NCI-H1694 treated with DMSO at 0.1 percent for 48 hours (cell line): ENCODE results near the gene CTDP1.

Experiments used
- DNase-seq: peaks from one replicate; lab custom pipeline; 2025; lab: John Stamatoyannopoulos, UW

The CTDP1 gene

DNA sequence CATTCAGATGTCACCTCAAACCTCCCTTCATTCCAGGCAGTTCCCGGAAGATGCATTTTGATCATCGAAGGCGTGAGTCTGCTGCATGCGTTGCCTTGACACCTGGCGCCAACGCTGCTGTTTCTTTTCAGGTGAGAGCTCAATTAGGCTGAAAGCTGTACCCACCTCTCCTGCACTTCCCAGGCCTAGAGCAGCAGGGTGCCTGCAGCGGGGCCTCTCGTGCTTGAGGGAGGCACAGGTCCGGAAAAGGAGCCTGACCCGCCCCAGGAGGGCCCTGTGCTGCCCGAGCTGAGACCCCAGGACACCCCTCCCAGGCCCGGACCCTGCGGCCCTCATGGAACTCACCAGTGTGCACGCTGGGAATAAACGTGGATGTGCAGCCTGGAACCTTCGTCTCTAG, 86.7 kb downstream of the CTDP1 start:
- no peak for DNase-seq

DNA sequence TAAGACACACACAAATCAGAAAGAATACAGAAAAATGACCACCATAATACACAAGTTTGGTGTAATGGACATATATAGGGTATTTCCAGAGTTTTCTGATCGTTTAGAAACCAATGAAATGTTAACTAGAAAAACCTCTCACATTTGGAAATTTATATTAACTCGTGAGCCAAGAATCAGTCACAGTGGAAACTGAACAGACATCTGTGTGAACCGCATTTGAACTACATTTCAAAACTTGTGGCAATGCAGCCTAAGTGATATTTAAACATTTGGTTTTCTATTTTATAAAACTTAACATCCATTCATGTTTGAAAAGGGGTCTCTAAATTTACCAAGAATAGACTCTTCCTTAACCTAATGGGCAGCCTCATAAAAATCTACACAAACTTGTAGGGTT, 89.1 kb downstream of the CTDP1 start:
- DNase-seq = no peak

DNA sequence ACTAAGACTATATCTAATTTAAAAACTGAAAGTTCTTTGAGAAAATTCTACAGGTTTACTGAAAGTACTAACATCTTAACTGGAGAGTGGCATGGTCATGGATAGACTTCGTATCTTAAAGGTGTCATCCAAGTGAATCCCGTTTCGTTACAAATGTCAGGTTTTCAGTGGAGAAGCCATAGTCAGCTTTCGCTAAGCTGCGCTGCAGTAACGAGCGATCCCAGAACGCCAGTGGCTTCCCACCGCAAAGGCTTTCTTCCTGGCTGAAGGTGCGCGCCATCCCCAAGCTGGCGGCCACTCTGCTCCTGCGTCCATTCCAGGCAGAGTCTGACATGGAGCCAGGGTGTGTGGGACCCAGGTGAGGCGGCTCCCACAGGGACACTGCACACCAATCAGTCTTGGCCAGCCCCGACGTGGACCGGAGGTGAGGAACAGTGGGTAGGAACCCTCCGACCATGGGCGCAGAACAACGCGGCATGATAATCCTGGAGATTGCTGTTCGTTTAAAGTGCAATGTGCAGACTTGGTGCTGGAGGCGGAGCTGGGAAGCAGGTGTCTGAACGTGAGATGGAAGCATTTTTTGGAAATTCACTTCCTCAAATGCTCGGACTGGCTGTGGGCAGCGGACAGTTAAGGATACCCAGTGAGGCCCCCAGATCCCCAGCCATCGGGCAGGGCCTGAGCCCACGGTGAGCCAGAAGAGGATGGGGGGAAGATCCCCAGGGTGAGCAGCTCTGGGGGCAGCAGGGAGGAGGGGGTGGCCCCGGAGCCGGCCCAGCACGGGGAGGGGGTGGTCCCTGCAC, 90.3 kb downstream of the CTDP1 start:
- no peak for DNase-seq

DNA sequence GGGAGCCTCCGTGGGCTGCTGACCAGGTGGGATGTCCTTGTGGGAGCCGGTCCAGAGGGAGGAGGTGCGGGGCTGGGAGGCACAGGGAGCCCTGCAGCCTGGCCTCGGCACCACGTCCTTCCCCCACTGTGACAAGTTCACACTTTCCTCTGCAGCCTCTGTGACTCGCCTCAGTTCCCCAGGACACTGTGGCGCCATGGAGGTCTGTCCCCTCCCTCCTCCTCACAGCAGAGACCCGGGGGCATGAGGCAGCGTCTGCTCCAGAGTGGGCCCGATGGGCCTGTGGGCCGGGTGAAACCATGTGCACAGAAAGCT, 90.9 kb downstream of the CTDP1 start:
- no peak for DNase-seq

DNA sequence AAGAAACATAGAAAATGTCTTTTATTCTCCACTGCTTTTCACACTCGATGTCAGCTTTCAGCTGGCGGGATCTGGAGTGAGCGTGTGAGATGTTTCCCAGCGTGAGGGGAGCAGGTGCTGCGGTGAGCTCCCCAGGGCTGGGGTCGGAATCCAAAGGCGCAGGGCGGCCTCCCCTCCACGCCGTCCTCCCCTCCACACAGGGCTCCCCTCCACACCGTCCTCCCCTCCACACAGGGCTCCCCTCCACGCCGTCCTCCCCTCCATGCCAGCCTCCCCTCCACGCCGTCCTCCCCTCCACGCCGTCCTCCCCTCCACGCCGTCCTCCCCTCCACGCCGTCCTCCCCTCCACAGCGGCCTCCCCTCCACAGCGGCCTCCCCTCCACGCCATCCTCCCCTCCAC, 91.2 kb downstream of the CTDP1 start:
- no peak for DNase-seq

DNA sequence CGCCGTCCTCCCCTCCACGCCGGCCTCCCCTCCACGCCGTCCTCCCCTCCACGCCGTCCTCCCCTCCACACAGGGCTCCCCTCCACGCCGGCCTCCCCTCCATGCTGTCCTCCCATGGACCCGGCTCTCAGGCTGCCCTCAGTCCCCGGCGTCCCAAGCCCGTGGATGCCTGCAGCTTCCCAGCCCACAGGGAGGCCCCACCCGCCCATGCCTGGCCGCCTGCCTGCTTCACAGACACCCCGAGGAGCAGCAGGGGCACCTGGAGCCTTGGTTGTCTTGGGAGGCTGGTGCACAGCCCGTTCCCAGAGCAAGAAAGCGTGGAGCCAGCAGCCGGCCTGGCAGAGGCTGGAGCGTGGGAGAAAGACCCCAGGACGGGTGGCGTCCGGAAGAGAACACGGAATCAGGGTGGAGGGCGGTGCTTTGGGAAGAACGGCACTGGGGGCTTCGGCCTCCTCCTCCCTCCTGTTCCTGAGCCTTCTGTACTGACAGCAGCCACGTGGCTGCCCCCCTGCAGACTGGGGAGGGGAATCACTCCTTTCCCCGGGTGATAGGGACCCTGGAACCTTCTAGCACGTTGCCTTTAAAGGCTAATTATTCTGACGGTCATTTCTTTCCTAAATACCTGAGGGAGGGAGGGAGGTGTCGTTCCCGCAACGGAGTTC, 92.0 kb downstream of the CTDP1 start:
- no peak for DNase-seq

DNA sequence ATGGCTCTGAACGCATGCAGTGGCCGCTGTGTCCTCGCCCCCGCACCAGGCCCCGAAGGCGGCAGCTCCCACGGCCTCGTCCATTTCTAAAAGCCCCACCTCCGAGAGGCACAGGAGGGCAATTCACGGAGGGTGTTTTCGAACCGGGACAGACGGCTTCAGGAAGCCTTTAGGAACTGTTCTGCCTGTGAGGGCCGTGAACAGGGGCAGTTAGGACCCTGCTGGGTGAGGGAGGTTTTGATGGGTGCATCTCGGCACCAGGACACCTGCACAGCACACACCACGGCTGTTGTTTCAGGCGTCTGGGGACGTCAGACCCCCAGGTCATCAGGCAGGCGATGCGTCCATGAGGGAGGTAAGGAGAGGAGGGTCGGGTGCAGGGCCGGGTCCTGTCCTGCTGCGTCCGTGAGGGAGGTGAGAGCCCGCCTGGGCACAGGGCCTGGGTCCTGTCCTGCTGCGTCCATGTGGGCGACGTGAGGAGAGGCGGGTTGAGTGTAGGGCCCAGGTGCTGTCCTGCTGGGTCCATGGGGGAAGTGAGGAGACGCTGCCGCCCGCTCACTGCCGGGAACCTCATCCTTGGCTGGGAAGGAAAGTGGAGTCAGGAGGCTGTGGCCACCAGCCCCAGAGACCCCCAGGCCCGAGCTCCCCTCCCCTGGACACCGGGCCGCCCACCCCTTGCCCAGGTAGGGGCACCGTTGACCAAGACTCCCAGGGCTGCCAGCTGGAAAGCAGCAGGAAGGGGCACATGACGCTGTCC, 92.7 kb downstream of the CTDP1 start:
- no peak for DNase-seq

DNA sequence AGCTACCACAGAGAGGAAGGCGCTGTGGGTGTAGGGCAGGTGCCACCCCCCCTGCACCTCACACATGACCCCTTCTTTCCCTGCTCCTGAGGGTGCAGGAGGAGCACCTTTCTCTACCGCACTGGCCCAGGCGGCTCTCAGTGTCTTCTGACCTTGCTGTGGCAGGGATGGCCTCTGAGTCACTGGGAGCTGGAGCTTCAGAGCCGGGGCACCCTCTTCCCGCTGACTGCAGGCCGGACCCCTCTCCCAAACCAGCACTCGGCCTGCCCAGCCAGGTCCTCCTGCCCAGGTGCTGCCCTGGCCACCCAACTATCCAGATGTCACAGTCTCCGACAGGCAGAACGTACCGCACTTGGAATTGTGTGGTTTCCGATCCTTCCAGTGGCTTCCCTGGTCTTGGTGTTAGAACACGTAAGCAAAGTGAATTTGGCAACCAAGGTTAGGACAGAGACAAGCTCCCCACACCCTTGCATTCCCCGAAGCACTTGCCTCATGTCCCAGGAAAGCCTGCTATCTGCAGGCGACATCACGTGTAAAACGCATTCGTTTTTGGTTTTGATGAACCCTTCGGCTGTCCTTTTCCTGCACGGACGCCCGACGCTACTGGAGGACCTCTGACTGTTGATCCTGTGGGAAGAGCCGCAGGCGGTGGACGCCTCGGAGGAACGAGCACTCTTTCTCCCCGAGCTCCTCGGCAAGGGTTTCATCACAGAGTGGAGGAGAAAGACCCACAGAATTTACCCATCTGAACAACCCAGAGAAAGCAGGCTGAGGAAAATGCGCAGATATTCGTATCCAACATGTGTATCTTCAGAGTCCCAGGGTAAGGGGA, 93.5 kb downstream of the CTDP1 start:
- DNase-seq = no peak

DNA sequence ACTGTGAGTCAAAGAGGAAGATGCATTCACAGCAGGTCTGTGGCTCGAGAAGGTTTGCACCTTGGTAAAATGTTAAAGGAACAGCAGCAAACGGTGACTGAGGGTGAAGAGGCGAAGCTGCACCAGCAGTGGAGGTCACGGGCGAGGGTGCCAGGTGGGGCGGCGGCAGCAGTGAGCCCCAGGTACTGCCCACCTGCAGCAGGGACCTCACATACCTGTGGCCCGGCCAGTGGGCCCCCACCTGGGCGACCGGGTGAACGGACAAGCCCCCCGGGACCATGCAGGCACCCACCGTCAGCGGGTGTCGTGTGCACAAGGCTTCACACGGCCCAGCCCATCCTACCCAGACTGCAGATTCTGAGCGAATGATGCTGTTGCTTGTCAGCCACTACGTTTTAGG, 94.5 kb downstream of the CTDP1 start:
- no peak for DNase-seq

DNA sequence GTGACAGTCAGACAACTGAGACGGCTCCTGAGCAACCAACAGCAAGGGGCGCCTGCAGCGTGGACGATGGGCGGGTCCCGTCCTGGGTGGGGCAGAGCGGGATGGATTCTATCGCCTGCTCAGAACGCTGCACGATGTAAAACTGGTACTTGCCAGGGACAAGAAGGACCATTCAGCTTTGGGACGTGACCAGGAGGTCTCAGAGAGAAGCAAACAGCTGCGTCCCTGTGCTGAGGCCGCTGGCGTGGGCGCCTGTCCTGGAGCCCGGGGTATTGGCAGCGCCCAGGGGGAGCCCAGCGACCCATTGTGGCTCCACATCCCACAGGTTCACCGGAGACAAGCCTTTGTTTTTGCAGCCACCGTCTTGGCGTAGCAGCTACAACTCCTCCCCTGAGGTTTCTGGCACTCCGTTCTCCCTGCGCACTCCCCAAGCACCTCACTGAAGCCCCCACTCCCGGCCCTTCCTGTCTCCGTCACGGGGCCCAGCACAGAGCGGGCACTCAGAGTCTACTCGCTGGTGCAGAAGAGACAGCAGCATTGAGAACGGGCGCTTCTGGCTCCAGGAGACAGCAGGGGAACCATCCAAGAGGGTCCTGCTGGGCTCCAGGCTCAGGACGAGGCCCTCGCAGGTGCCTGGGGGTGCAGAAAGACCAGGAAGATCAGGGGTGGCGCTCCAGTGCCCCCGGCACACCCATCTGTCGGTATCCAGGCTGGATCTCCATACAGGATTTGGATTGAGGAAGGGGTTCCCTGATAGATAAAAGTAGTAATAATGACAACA, 96.0 kb downstream of the CTDP1 start:
- no peak for DNase-seq

DNA sequence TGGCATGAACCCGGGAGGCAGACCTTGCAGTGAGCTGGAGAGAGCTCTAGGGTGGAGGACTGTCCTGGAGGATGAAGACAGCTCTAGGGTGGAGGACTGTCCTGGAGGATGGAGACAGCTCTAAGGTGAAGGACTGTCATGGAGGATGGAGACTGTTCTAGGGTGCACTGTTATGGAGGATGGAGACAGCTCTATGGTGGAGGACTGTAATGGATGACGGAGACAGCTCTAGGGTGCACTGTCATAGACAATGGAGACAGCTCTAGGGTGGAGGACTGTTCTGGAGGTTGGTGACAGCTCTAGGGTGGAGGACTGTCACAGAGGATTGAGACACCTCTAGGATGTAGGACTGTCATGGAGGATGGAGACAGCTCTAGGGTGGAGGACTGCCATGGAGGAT, 97.1 kb downstream of the CTDP1 start:
- DNase-seq = no peak

DNA sequence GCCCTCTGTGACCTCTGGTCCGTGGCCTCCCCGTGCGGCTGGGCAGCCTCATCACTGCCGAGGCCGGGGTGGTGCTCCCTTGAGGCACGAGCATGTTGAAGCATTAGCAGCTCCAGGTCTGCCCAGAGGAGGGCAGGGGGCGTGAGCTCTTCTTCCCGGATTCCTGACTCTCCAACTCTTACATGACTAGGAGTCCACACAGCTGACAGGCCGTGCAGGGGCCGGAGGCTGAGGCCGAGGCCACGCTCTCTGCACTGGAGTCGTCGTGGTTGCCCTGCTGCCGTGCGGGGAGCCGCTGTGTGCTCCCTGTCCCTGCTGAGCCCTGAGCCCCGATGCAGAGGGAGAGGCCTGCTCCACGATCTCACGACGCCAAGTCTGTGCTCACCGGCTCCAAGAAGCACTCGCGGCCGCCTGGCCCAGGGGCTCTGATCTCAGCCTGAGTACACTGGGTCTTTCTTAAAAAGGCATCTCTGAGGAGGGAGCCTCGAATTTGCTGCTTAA, 98.7 kb downstream of the CTDP1 start:
- DNase-seq = no peak

DNA sequence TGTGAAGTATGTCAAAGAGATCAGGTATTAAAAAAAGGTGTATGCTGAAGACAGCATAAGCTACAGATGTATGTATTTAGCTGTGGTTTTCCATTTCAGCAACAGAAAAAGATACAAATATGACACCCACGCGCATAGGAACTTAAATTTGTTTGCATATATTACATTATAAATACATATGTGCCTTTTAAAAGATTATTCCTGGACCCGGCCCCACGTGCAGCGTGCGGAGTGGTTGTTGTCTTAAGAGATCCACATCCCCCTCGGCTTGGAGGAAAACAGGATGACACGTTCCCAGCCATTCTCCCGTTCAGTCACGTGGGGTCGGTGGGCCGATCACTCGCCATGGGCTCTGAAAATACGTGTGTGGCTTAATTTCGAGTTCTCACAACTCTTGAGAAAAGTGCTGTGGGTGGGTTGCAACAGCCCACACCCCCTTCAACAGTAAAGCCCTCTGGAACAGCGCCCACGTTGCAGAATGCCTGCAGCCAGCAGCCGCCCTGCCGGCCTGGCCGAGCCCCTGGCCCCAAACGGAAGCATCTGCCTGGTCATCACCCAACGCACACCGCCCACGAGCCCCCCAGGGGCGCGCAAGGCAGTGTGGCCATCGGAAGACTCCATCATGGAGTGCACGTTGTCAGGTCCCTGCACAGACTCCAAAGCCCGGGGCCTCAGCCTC, 99.6 kb downstream of the CTDP1 start:
- no peak for DNase-seq

DNA sequence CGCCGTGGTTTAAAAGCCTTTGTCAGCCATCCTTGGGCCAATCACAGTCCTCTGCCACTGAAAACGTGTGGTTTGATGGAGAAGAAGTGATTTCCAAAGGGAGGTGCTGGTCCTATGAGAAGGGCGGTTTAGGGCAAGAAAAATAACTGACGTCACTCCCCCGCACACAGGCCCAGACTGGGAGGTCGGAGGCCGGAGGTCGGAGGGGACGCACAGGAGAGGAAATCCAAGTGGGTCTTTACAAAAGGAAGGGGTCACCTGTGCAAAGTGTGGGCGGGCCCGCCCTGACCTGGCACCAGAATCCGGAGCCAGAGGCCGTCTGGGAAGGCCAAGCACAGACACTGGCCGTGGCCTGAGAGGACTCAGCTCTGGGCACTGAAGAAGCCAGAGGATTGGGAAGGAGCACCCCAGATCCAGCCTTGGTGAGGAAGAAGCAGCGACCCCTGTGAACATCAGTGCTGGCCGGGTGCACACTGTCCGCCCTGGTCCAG, 100.1 kb downstream of the CTDP1 start:
- DNase-seq = no peak

DNA sequence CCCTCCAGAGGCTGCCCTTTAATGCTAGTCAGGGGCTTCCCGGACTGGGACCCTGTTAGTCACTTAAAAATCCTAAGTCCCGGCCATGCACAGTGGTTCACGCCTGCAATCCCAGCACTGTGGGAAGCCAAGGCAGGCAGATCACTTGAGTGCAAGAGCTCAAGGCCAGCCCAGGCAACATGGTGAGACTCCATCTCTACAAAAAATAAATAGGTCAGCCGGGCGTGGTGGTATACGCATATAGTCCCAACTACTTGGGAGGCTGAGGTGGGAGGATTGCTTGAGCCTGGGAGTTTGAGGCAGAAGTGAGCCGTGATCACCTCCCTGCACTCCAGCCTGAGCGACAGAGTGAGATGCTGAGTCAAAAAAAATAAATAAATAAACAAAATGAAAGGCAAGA, 100.9 kb downstream of the CTDP1 start:
- DNase-seq = no peak

DNA sequence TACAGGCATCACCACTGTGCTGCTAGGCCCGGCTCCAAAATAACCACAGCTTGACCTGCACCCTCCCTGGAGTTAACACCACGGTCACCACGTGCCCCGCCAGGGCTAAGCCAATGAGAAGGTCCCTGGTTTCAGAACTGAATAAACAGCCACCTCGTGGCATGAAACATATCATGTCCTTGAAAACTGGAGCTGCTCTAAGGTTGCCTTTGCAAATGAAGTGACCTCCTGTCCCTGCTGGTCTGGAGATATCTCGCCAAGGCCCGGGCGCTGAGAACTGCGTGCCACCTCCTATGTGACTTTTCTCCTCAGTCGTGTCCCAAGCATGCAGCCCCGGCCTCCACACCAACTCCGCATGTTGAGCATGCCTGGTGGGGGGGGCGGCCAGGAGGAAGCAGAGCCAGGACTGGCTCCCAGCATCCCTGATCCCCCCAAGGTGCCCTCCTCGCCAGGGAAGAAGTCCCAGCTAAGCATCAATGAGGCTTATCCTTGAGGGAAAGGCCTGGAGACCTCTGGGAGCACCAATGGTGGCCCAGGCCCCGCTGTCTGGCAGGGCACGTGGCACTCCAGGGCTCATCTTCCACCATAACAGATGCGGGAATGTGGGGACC, 101.8 kb downstream of the CTDP1 start:
- no peak for DNase-seq

DNA sequence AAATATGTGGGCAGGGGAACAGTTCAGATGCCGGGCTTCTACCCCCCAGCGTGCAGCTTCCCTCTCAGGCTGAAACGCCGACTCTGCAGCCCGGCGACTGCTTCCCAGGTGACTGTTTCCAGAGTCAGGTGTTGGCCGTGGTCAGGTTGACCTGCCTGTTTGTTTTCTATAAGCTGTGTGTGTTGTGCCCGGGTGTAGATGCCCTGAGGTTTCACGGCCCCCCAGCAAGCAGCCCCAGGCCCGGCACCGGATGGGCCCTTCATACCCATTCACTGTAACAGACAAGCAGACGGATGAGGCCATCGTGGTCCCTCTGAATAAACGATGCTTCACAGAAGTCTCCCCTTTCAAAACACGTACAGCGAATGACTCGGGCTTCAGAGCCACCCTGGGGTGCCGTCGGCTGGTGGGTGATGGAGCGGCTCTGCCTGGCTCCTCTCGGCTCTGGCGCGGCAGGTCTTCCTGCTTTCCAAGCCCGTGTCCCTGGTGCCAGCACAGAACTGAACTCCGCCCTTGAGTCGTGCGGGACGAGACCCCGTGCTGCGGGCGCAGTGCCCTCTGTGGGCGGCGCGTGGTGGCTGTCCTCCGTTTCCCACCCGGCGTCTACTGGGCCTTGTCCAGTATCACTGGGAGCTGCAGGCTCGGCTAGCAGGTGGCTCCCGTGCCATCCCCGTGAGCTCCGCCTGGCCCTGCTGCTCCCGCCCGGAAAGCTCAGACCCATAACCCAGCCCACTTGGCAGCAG, 103.1 kb downstream of the CTDP1 start:
- no peak for DNase-seq

DNA sequence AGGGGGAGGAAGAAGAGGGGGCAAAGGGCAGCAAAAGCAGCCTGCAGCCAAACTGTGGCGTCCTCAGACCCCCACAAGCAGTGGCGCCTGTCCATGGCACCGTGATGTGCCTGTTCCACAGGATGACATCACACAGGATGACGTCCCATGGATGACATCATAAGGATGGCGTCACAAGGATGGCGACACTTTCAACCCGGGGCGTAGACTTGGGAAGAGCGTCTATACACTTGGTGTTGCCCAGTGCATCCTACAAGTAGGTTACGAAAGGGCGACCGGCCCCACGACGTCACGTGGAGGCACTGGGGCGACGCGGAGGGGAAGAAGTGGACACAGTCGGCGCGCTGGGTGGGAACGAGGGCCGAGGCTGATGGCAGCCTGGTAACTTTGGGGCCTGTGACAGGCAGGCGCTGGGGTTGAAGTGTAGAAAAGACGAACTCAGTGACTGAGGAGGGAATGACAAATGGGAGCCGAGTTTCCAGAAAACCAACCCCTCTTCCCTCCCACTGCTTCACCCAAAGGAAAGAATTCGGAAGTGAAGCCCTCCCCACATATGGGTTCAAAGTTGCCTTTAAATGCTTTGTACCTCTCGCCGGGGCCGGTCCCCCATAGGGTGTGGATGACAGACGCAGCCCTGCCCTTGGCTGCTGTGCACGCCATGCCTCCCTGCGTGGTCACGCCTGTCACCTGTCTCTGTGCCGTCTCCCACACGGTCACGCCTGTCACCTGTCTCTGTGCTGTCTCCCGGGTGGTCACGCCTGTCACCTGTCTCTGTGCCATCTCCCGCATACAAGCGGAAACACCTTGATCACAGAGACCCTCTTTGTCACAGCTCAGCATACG, 104.7 kb downstream of the CTDP1 start:
- DNase-seq = no peak
